Measurements from ENCODE around the gene TSPAN14. TPM values are rescaled to one million over a fixed set of nuclear protein-coding genes. Genes with fewer than 3 reads are reported as not detected.

TSPAN14 gene
- total and polyA plus RNA-seq, 2 of the 8 experiments (the other 6 are each of a cell fraction or from before 2014, with no cell fraction given): 47.4 to 57.8 TPM

DNA sequence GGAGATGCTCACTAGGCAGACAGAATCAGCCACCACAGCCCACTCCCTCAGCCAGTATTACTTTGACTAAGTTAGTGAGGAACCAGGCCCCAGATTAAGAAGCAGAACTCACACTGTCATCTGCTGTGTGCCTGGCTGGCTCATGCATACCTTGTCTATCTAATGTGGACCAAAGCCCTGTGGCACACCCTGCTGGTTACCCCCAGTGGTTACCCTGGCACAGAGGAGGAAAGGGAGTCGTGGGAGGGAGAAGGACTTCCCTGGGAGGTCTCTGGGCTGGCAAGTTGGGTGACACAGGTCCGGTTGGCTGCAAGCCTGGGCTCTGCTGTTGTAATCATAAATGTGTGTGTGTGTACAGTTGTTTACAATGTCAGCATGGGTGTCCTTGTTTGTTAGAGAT, 76.1 kb downstream of the TSPAN14 start:
- DNase-seq (ENCODE audit: low read depth in 1 of 2, low spot score in 2 of 2) (no peak), FAIRE-seq (no peak)
- H4K20me1 ChIP-seq (replicated peaks in 1 of 2; ENCODE audit: control insufficient read depth in 1 of 2, insufficient read depth in 2 of 2, low read length in 2 of 2): peaks cover 0 to 2% of the 10 kb centered on the region in 2 experiments
- H2BK5ac ChIP-seq (ENCODE audit: low read depth, low read length): 0 out of 2 replicates have a peak overlapping the region, but pooled peaks have one; percentile 27
- TF ChIP-seq KDM1A (IDR thresholded peaks at IDR 0.05; ENCODE audit: borderline replicate concordance, low read length) (no peak), RFX5 (IDR thresholded peaks at IDR 0.05; ENCODE audit: borderline replicate concordance, low read depth, low read length) (no peak), RAD21 (IDR thresholded peaks at IDR 0.05 in 1 of 2, conservative IDR thresholded peaks at IDR 0.05 in 1 of 2; ENCODE audit: low read depth in 2 of 2, low read length in 2 of 2) (peak; percentile 39 to 47; a peak in 3 of 4 replicates)
- TF ChIP-seq, protein P1, sequence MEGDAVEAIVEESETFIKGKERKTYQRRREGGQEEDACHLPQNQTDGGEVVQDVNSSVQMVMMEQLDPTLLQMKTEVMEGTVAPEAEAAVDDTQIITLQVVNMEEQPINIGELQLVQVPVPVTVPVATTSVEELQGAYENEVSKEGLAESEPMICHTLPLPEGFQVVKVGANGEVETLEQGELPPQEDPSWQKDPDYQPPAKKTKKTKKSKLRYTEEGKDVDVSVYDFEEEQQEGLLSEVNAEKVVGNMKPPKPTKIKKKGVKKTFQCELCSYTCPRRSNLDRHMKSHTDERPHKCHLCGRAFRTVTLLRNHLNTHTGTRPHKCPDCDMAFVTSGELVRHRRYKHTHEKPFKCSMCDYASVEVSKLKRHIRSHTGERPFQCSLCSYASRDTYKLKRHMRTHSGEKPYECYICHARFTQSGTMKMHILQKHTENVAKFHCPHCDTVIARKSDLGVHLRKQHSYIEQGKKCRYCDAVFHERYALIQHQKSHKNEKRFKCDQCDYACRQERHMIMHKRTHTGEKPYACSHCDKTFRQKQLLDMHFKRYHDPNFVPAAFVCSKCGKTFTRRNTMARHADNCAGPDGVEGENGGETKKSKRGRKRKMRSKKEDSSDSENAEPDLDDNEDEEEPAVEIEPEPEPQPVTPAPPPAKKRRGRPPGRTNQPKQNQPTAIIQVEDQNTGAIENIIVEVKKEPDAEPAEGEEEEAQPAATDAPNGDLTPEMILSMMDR (IDR thresholded peaks at IDR 0.05; ENCODE audit: control extremely low read depth in 1 of 3, insufficient read depth in 1 of 3, low read depth in 1 of 3, low read length in 3 of 3): peak; percentile 14 to 33 (median 24); a peak in 2 of 4 replicates
- H4K8ac ChIP-seq (ENCODE audit: extremely low read depth, insufficient read depth, low read length): no peak overlapping the region
- no peak overlapping the region for H2BK20ac ChIP-seq (ENCODE audit: low read length)
- H3K9me3 ChIP-seq (ENCODE audit: insufficient read depth in 2 of 2, low read depth in 1 of 2, low read length in 1 of 2): peaks cover 0 to 3% of the 10 kb centered on the region in 2 experiments; a peak in 1 of 4 replicates
- 77% methylated on average over 2 of the region's 2 CpGs; no CpG with 5 or more reads in 1 of the 2 experiments for WGBS, 2 experiments (ENCODE audit: extremely low coverage in 1 of 2, insufficient coverage in 1 of 2, insufficient read length in 1 of 2, insufficient replicate concordance in 2 of 2, low coverage in 1 of 2, low lambda C conversion rate in 2 of 2, missing lambda C conversion rate in 1 of 2)
- H3K4ac ChIP-seq (replicated peaks; ENCODE audit: insufficient read length, low read depth, low read length): no peak overlapping the region
- peaks cover 0 to 4% (median under 1%) of the 10 kb centered on the region in 4 experiments; a peak in 5 of 7 replicates for H3K4me1 ChIP-seq (replicated peaks in 1 of 4; ENCODE audit: control insufficient read depth in 3 of 4, insufficient read depth in 4 of 4, low read length in 3 of 4)
- no peak overlapping the region for H3K56ac ChIP-seq (replicated peaks; ENCODE audit: insufficient read length, low read depth, low read length)
- H3K4me2 ChIP-seq (ENCODE audit: insufficient read depth in 1 of 2, low read depth in 2 of 2, low read length in 2 of 2): no peak overlapping the region
- no peak overlapping the region for H3K4me3 ChIP-seq (ENCODE audit: extremely low read depth in 1 of 4, insufficient read depth in 2 of 4, low read depth in 3 of 4, low read length in 4 of 4)
- no peaks in the 10 kb centered on the region for H3K79me1 ChIP-seq (ENCODE audit: low read depth, low read length)
- no peak overlapping the region for H2BK12ac ChIP-seq (ENCODE audit: low read depth, low read length)
- no peaks in the 10 kb centered on the region for H3K23me2 ChIP-seq (ENCODE audit: low read depth, low read length)
- POLR2A ChIA-PET (ENCODE audit: partially characterized antibody): no interaction called here
- no peak overlapping the region for H2AFZ ChIP-seq (ENCODE audit: low read length)
- H2BK120ac ChIP-seq (replicated peaks; ENCODE audit: low read depth, low read length): no peak overlapping the region
- no peak overlapping the region for H3K27ac ChIP-seq (ENCODE audit: low read depth, low read length)
- no peak overlapping the region for H4K91ac ChIP-seq (replicated peaks; ENCODE audit: insufficient read length, low read length)
- no peak overlapping the region for H2BK15ac ChIP-seq (ENCODE audit: low read length)
- no peaks in the 10 kb centered on the region for H3K27me3 ChIP-seq (replicated peaks in 1 of 4; ENCODE audit: control insufficient read depth in 3 of 4, extremely low read depth in 1 of 4, insufficient read depth in 3 of 4, low read length in 3 of 4)
- no peak overlapping the region for H3K23ac ChIP-seq (ENCODE audit: insufficient read length)
- H3K18ac ChIP-seq (ENCODE audit: extremely low read depth, low read length): no peak overlapping the region
- no peaks in the 10 kb centered on the region for H3K36me3 ChIP-seq (ENCODE audit: control insufficient read depth in 2 of 4, insufficient read depth in 4 of 4, low read length in 3 of 4)
- no peak overlapping the region for H2AK5ac ChIP-seq (ENCODE audit: low read depth, low read length)
- no peak overlapping the region for H3K14ac ChIP-seq (ENCODE audit: insufficient read length)
- H3K79me2 ChIP-seq (ENCODE audit: control insufficient read depth in 1 of 2, insufficient read depth in 2 of 2, low read length in 2 of 2): no peaks in the 10 kb centered on the region
- H3K9ac ChIP-seq (replicated peaks in 1 of 4; ENCODE audit: extremely low read depth in 1 of 4, low read depth in 3 of 4, low read length in 3 of 4): no peak overlapping the region
- CTCF ChIA-PET (ENCODE audit: partially characterized antibody): interaction anchor here (0.7 to 2.1 kb wide), 3 partner anchors 66 to 118 kb away, joined by 3 to 5 read pairs (median 3); no protein-coding TSS in a partner anchor
- no peak overlapping the region for H4K5ac ChIP-seq (ENCODE audit: insufficient read length, low read depth, low read length)
